GM12873 (cell line): ENCODE measurements around the gene RGS14.

ENCODE experiments used
- CTCF ChIP-seq: IDR thresholded peaks from 2 replicates; pipeline ENCODE4 v1.5.1; 2012; ENCODE audit warnings: low read depth, mild to moderate bottlenecking, moderate library complexity, low read length, control low read depth; ENCODE audit not compliant: insufficient read depth; ENCODE audit errors: missing control alignments

Gene RGS14

DNA sequence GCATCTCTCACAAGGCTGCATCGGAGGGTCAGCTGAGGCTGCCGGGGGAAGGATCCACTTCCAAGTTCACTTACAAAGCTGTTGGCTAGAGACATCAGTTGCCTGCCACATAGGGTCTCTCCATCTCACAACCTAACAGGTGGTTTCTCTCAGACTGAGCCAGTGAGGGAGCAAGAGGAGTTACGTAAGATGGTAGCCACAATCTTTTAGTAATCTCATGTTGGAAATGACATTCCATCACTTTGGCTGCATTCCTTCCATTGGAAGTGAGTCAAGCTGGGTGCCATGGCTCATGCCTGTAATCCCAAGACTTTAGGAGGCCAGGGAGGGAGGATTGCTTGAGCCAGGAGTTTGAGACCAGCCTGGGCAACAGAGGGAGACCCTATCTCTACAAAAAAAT is 61.3 kb downstream of the RGS14 start:
- no peak for TF ChIP-seq CTCF

- TF ChIP-seq CTCF = no peak
Observed at GRCh38 chr5:177421062-177421798, 63.5 kb downstream of the RGS14 start.
